GM12875 (cell line): ENCODE results near the gene RBM38.

ENCODE experiments used
- H3K4me3 ChIP-seq: one replicate; pipeline ENCODE4 v1.5.1; 2011; ENCODE audit warnings: low read depth, low read length, control low read depth
- TF ChIP-seq, protein P1 (sequence below): IDR thresholded peaks from 2 replicates; pipeline ENCODE4 v1.5.1; 2011; ENCODE audit warnings: low read depth, mild to moderate bottlenecking, control low read depth, inconsistent platforms, low read length, moderate library complexity, borderline replicate concordance; ENCODE audit not compliant: insufficient read depth

Gene RBM38

DNA sequence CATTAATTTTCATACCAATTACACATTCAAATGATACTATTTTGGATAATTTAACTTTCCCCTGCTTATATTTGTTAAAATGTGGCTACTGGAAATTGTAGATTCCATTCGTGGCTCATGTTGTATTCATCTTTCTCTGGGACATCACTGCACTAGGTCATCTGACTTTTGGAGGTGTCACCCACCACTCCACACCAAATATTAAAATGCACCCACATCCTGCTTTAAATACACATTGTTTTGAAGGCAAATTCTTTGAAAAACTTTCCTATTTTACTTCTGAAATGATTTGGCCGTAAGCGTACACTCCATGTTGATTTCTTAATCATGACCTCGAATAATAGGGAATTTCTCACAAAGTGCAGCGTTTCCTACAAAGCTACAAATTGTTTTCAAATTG is 8.7 kb upstream of the RBM38 start:
- TF ChIP-seq, protein P1, sequence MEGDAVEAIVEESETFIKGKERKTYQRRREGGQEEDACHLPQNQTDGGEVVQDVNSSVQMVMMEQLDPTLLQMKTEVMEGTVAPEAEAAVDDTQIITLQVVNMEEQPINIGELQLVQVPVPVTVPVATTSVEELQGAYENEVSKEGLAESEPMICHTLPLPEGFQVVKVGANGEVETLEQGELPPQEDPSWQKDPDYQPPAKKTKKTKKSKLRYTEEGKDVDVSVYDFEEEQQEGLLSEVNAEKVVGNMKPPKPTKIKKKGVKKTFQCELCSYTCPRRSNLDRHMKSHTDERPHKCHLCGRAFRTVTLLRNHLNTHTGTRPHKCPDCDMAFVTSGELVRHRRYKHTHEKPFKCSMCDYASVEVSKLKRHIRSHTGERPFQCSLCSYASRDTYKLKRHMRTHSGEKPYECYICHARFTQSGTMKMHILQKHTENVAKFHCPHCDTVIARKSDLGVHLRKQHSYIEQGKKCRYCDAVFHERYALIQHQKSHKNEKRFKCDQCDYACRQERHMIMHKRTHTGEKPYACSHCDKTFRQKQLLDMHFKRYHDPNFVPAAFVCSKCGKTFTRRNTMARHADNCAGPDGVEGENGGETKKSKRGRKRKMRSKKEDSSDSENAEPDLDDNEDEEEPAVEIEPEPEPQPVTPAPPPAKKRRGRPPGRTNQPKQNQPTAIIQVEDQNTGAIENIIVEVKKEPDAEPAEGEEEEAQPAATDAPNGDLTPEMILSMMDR = no peak
- H3K4me3 ChIP-seq = no peak overlapping the region

DNA sequence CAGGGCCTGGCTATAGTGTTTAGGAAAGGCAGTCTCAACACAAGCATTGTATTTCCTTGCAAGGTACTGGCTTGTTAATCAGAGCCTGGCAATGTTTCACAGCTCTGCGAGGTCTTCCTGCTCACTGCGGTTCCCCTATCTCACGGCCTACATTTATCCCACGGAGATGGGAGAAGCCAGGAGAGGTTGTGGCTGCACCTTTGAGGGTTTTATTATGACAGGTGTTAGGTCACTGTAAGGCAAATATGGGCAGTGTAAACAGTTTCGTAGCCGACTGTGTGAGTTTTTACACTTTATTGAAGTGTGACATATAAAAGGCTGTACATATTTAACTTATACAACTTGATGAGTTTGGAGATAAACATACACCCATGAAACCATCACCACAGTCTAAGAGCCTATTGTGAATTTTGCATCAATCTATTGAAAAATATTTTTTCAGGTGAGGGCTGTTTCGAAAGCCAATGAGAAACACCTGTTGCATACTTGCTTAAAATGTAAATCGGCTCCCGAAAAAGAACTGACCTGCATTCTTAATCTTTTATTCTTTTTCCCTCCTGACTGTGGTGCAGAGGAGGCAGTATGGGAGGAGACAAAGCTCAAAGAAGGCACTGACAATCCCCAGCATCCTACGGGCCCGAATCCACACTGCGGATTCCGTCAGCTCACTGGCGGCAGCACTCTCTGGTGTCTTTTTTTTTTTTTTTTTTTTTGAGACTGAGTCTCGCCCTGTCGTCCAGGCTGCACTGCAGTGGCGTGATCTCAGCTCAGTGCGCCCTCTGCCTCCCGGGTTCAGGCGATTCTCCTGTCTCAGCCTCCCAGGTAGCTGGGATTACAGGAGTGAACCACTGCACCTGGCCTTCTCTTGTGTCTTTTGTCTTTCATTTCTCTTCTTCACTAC is 7.5 kb upstream of the RBM38 start:
- no peak overlapping the region for H3K4me3 ChIP-seq
- TF ChIP-seq, protein P1 = no peak

DNA sequence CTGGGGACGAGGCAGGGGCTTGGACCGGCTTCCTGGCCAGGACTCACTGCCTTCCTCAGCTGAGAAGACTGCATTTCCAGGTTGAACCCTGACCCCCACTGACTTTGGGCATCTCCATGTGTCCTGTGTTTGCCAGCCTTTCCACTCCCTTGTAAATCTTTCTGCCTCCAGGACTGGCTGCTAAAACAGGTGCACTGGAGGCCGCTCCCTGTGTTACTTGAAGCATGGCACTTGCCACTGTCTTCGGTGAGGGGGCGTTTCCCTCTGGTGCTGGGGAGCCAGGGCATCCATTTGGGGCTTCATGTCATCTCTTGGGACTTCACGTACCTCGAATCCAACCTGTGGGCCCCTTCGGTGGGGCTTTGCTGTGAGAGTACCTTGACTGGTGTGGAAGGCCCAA is 6.7 kb upstream of the RBM38 start:
- TF ChIP-seq, protein P1 = no peak
- H3K4me3 ChIP-seq = no peak overlapping the region

DNA sequence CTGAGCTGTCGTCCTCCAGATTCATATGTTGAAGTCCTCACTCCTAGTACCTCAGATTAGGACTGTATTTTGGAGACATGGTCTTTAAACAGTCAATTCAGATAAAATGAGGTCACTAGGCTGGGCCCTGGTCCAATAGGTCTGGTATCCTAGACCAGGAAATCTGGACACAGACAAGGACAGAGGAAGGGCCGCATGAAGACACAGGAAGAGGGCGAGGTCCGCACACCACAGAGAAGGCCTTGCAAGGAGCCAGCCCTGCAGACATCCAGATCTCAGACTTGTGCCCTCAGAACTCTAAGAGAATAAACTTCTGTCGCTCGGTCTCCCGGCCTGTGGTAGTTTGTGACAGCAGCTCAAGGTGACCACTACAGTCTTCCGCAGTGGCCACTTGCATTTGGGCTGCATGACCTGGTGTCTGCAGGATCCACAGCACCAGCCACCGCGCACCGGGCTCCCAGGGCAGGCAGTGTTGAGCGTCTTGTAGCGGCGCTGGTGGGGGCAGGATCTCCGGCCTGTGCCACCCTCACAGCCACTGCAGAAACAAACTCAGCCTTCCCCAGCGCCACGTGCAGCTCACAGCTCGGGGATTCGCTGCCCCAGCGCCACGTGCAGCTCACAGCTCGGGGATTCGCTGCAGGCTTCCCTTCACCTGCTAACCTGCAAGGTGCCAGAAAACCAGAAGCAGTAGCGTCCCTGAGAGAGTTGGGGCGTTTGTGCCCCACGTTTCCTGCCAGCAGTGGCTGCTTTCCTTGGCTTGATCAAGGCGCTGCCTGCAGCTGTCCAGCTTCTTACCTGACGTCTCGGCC is 6.0 kb upstream of the RBM38 start:
- TF ChIP-seq, protein P1 = no peak
- H3K4me3 ChIP-seq = no peak overlapping the region

DNA sequence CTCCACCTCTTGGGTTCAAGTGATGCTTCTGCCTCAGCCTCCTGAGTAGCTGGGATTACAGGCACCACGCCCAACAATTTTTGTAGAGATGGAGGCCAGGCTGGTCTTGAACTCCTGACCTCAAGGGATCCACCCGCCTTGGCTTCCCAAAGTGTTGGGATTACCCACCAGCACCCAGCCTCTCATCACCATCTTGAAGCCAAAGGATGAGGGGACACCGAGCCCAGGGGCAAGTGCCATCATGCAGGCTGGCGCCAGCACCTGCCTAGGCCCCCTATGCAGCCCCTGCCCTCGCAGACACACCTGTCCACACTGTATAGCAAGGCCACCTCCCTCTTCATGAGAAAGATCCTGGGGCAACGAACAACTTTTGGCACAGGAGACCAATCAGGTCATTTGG is 5.3 kb upstream of the RBM38 start:
- TF ChIP-seq, protein P1 = no peak
- H3K4me3 ChIP-seq = no peak overlapping the region

DNA sequence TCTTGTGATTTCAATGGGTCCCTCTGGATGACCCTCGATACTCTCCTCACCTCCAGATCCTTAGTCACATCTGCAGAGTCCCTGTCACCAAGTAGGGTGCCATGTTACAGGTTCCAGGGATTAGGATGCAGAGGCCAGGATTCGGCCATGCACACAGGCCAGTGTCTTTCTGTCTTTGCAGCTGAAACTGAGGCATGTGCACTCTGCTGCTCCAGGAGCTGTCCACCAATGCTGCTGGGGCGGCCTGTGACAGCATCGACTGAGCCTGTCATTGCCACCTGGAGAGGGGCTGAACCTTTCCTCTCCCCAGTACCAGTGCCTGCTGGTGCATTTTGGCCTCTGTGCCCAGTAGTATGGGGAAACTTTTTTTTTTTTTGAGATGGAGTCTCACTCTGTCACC is 4.4 kb upstream of the RBM38 start:
- no peak overlapping the region for H3K4me3 ChIP-seq
- TF ChIP-seq, protein P1 = no peak
